Islet of Langerhans (tissue), 1 donor: Measurements from ENCODE around the gene RIOK2.

ENCODE experiments used
- FAIRE-seq: peaks from one replicate; lab custom pipeline; 2011; peaks lifted over from hg19 to GRCh38; lab: Jason Lieb, UNC

RIOK2 gene

GRCh38 chr5:97124335-97124734, 58.7 kb downstream of the RIOK2 start:
- no peak for FAIRE-seq

GRCh38 chr5:97121848-97122247, 61.2 kb downstream of the RIOK2 start:
- no peak for FAIRE-seq

DNA sequence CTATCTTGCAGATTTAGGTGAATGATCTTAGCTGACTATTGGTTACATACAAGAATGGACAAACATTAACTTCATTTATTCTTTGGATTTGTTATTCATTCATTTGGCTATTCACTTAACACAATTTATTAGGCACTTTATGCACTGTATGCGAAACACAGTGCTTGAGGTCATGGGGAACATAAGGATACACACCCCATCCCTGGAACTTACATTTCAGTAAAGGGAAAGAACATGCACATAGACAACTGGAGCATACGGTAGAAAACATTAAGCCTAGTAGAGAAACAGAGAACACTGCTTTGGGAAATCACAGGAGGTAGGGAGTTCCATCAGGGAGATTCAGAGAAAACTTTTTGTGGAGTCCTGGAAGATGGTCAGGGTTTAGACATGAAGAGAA, 62.9 kb downstream of the RIOK2 start:
- no peak for FAIRE-seq

- no peak for FAIRE-seq
Observed at GRCh38 chr5:97119007-97119390, 64.0 kb downstream of the RIOK2 start.

DNA sequence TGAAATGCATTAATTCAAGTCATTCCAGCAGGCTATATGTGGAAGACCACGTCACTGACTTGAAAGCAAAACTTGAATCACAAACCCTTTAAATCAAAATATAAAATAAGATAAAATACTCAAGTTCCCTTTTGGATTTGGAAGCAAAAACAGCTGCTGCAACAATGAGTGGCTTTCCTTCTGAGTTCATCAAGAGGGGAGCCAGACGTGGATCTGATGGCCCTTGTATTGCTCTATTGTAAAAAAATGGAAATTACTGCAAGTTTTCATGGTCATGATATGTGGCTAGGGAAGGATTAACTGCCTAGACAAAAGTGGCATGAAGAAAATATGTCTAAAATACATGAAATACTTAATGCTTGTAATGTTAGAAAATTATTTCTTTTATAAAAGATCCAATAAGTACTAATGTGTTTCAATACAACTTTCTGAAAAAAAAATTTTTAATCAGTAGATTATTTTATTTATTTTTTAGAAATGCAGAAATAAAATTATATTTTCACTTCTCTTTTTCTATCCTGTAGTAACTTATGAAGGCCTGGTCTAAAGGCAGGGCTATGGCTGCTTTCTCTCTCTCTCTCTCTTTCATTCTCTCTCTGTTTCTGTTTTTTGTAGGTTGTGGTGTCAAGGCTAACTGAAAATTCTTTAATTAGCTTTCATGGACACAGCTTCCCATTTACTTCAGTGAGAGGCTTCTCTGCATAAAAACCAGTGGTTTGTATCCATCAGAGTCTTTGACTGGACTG, 64.6 kb downstream of the RIOK2 start:
- no peak for FAIRE-seq

DNA sequence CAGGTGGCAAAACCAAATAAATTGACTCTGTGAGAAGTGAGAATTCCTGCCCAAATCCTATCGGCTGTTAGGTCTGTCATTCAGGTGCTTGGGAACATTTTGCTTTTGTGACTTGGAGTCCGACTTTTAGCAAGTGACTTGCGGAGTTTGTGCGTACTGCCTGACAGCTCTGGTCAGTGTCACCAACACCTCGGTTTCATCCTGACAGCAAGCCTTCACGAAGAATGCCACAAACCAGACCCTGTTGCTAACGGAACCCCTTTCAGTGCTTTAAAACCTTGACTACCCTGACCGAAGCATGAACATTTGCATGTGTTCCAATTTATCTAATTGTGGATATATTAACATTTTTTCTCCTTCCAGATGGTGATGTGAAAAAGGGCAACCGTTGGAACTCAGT, 67.1 kb downstream of the RIOK2 start:
- FAIRE-seq = no peak

DNA sequence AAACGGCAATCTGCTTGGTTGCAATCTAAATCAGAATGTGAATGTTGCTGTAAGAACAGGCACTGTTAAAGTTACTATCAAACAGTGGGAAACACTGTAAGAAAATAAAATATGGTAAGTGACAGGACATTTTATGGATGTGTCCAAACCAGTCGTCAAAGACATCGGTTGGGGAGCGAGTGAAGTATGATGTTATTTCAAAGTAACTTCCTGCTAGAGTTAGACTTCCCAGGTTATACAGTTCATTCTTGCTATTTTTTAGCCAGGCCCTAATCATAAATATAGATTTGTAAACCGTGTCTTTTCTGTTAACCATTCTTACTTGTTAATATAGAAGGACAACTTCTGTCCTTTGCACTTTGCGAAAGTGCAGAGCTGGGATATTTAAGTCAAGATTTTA, 70.8 kb downstream of the RIOK2 start:
- no peak for FAIRE-seq

- no peak for FAIRE-seq
Observed at GRCh38 chr5:97111616-97112015, 71.4 kb downstream of the RIOK2 start.

DNA sequence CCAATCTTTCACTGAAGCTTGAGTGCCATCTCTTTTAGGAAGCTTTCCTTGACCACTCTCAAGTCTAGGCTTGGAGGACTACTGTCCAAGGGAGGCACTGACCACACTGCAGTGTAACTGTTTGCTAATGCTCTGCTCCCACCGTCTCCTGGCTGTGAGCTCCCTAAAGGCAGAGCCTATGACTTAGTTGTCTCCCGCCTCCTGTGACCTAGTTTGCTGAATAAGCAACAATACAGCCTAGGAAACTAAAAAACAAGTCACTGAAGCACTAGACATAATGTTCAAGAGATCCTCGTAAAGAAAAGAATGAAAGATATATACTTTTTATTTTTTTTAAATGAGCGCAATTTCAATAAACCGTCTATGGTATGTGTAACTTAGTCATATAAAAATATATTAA, 72.0 kb downstream of the RIOK2 start:
- no peak for FAIRE-seq
